Hair follicular keratinocyte (primary cell): ENCODE results near the gene INPP1. TPM values are rescaled to one million over a fixed set of nuclear protein-coding genes. Genes with fewer than 3 reads are reported as not detected.

Experiments used
- total RNA-seq: library from RNA; depleted of rRNA; stranded (reverse); fragments of >200 nt; gene quantifications from 2 replicates; pipeline ENCODE4 v1.2.3, GENCODE V29; 2015

The INPP1 gene
- total RNA-seq, result 8.7 and 15.3 TPM in 2 replicates

DNA sequence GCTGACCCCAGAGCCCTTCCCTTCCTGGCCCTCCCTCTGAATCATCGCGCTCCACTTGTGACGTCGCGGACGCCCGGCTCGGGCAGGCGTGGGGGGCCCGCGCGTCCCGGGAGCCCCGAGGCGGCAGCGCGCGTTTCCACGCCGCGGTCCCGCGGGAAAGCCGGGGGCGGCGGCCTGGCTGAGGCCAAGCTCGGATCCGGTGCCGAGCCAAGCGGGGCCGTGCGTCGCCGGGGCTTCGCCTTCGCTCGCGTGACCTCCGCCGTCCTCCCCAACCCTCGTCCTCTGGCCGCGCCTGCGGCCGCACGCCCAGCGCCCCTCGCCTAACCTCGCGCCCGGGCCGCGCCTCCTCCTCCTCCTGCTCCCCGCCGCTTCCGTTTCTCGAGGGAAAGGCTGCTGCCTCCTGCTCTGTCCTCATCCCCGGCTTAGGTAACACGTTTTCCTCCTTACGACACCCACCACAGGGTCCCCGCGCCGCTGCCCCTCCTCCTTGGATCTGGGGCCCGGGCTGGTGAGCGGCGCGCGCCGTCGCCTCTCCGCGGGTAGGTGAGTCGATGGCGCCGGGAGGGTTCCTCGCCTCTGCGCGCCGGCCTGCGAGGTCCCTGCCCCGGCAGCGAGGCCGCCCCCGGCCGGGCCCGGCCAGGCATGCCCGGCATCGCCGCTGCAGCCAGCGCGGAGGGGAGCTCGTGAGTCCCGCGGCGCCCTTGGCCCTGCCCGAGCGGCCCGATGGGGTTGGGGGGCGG lies at the start of gene INPP1:
TSS of gene INPP1 (plus strand) at position 54 of the 740 bp plus-strand sequence. CDS start 16,514 bp downstream, outside the sequence.

DNA sequence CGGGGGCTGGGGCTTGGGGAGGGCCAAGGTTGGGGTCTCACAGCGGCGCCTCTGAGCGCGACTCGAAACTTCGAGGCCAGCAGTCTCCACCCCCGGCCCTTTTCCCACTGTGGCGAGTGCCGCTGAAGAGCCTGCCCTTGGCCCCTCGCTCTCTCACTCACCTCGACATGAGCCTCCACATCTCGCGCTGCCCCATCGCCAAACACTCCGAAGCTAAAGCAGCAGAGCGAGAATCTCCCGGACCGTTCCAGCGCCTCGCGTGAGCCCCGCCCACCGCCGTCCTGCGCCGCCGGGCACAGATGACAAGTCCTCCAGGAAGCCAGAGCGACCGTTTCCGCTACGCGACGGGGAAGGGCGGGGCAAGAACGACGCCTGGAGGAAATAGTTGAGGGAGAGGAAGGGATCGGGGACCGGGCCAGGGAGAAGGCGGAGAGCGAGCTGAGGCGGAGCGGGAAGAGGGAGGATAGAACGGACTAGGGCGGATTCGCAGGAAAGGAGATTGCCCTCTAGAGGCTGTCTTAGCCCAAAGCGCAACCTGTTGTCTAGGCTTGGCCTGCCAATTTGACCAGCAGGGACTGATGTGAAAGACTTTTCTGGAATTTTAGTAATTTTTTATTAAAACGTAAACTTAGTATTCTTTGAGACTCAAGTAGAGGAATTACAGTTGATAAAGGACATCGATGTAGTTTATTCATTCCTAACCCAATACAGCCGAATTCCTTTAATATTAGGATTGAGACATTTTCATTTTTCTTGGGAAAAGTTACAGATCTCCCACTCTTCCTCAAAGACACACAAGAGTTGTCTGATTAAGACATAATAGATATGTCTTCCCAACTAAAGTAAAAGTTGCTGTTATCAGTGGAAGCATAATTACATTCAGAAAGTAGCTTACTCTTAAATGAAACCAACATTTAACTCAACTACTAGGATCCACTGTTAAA lies 23.6 kb upstream of the INPP1 start, which contains the start of gene HIBCH:
TSS of gene HIBCH (minus strand) at position 272 of the 944 bp plus-strand sequence. CDS start at position 196, 76 bp downstream.

GRCh38 chr2:190407662-190408537 lies 64.5 kb downstream of the INPP1 start, which contains the start of gene MFSD6:
TSS of gene MFSD6 (plus strand) at chr2:190408355. CDS start at chr2:190436030, 27,675 bp downstream.

Other genes with a start within 250 kb of the INPP1 start
- gene HIBCH, start 23.8 kb upstream of the INPP1 start, total RNA-seq, result 15.1 and 15.5 TPM in 2 replicates
- 22.4 and 23.8 TPM in 2 replicates for gene MFSD6, start 64.8 kb downstream of the INPP1 start, total RNA-seq
- 3.1 and 5.8 TPM in 2 replicates for gene NEMP2, start 191.1 kb downstream of the INPP1 start, total RNA-seq